Heart left ventricle (tissue), 16 donors: ENCODE data around the gene COMP. TPM values are rescaled to one million over a fixed set of nuclear protein-coding genes. Genes with fewer than 3 reads are reported as not detected.

Experiments used
- ATAC-seq, 4 donors: fragments of 200-7000 bp; cut with Tn5 transposase; one replicate each; pipeline ENCODE4 v1.9.1; 2020 to 2022; ENCODE audit warnings: moderate library complexity in 4 of 4, mild to moderate bottlenecking in 3 of 4, moderate number of reproducible peaks in 1 of 4
- DNase-seq, 5 donors: peaks; one replicate each; pipeline ENCODE4 v3.0.0-alpha.2; 2020
- H3K27ac ChIP-seq, 12 donors: fragments of 200-600 bp; sonication (generic) in 4 of 12; one replicate each; pipeline versions ENCODE4 v1.5.0 to v1.8.0; 2016 to 2022; ENCODE audit warnings: mild to moderate bottlenecking in 2 of 12
- H3K27me3 ChIP-seq, 9 donors: fragments of 200-600 bp; sonication (generic) in 2 of 9; one replicate each; pipeline versions ENCODE4 v1.5.1 to v1.8.0; 2016 to 2022; ENCODE audit warnings: mild to moderate bottlenecking in 3 of 9
- H3K36me3 ChIP-seq, 9 donors: fragments of 200-600 bp; sonication (generic) in 2 of 9; one replicate each; pipeline versions ENCODE4 v1.5.0 to v1.8.0; 2018 to 2022; ENCODE audit warnings: mild to moderate bottlenecking in 2 of 9
- H3K4me1 ChIP-seq, 12 donors: fragments of 200-600 bp; sonication (generic) in 4 of 12; one replicate each; pipeline versions ENCODE4 v1.5.0 to v1.8.0; 2016 to 2022; ENCODE audit warnings: mild to moderate bottlenecking in 3 of 12
- H3K4me3 ChIP-seq, 12 donors: fragments of 200-600 bp; sonication (generic) in 4 of 12; one replicate each; pipeline versions ENCODE4 v1.5.0 to v1.8.0; 2017 to 2022; ENCODE audit warnings: mild to moderate bottlenecking in 9 of 12, moderate library complexity in 4 of 12
- H3K9me3 ChIP-seq, 12 donors: fragments of 200-600 bp; sonication (generic) in 4 of 12; one replicate each; pipeline versions ENCODE4 v1.5.0 to v1.8.0; 2016 to 2022; ENCODE audit warnings: mild to moderate bottlenecking in 1 of 12
- POLR2A ChIP-seq, 2 donors: fragments of 450-650 bp; IDR thresholded peaks; one replicate each; pipeline ENCODE4 v1.6.1; 2017; ENCODE audit warnings: antibody characterized with exemption in 2 of 2, mild to moderate bottlenecking in 2 of 2, moderate library complexity in 2 of 2
- WGBS, 4 donors: extraction: QIAGEN DNeasy Blood & Tissue Kit in 2 of 4; methylation state at CpG; one replicate each; pipeline versions ENCODE4 v1.1.5 to v1.1.7; 2013 to 2018; 5-methylcytosine and 5-hydroxymethylcytosine counted together
- intact Hi-C, 10 donors: fragments of 100-400 bp; cut with DNase I; formaldehyde crosslinking; loops; one replicate each; pipeline versions ENCODE4 v1.11.1 to v1.14.2; 2022
- polyA plus RNA-seq, 2 donors: library from polyadenylated mRNA; stranded (reverse); fragments of 200-250 nt; gene quantifications; one replicate each; pipeline ENCODE4 v1.2.3, GENCODE V29; 2013
- total RNA-seq, 9 donors: library from RNA; depleted of rRNA in 2 of 9; stranded (reverse); fragments of >200 nt in 2 of 9; fragmentation: NEBNext Ultra II Directional in 3 of 9; extraction: Animal tissue kit (Norgen Biotek cat#: 25700) in 3 of 9; gene quantifications; one replicate each; pipeline versions ENCODE4 v1.1.0 to v1.2.4, GENCODE V29; 2016 to 2023
- TF ChIP-seq, protein P1 (sequence below), 12 donors: fragments of 200-600 bp; sonication (generic) in 4 of 12; IDR thresholded peaks; one replicate each; pipeline versions ENCODE4 v1.5.0 to v1.8.0; 2018 to 2022; ENCODE audit warnings: antibody characterized with exemption in 12 of 12, mild to moderate bottlenecking in 5 of 12
- donor health status: ischemic (EF 13 %, LVEDD 7.1; RV severe dilation, severe dysfunction).
- donor health status: healthy with polysubstance abuse.
- donor health status: DM: no; HTN: yes; CAD: no.
- donor health status: DM: no; HTN: no; CAD: no.
- donor health status: ischemic (EF 25% LVEDD 6.9; RV normal size, moderate dysfunction).
- donor health status: ischemic (EF 25% LVEDD 5.7; RV mildly dilated, moderate dysfunction).
- donor health status: healthy.
- donor health status: DM: yes; HTN: yes; CAD: no.
- donor health status: ischemic (EF 35%, LVEDD 5.7; RV mildly dilated, moderate dysfunction).
- donor health status: nonischemic (EF 11% LVEDD 7.7; RV severe dilation, severe dysfunction).
- donor health status: DM: yes; HTN: yes; CAD: no.
- donor health status: PGD.
- donor health status: ischemic (EF 29% LVEDD 5.4; RV normal size, mild dysfunction).
- donor health status: nonischemic (EF 23%, LVEDD 6.1; RV moderate dilation, normal function).

Gene COMP
- total and polyA plus RNA-seq, 11 donors: 0.11 to 2.7 (median 0.46) TPM; not detected in 1

DNA sequence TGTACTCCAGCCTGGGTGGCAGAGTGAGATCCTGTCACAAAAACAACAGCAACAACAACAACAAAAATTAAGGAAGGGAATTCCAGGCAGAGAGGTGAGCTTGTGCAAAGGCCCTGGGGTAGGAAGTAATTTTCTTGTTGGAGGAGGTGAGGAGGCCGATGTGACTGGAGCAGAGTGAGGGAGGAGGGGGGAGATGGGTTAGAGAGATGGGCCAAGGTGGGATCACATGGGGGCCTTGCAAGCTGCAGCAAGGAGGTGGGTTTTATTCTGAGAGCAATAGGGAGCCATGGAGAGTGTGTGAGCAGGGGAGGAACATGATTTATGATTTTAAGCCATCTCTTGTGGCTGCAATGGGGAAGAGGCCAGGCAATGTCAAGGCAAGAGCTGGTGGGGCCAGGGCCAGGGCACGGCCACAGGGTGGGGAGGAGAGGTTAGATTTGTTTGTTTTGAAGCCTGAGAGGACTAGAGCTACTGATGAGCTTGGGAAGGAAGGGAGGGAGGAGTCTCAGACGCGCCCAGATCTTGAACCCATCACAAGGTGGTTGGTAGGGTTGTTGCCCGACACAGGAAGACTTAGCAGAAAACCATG is 12.5 kb upstream of the COMP start:
- Histone ChIP-seq H3K27ac (no peak overlapping the region), H3K27me3 (peaks cover 0 to 19% (median 8%) of the 10 kb centered on the region in 9 donors), H3K4me3 (no peak overlapping the region), H3K4me1 (peaks cover 0 to under 1% (median 0%) of the 10 kb centered on the region in 12 donors), H3K9me3 (no peaks in the 10 kb centered on the region), H3K36me3 (no peaks in the 10 kb centered on the region)
- DNase-seq (no peak), ATAC-seq (no peak)
- intact Hi-C loops: no loop called here
- 84 to 91% (median 90%) methylated on average over 4 to 5 of the region's 5 CpGs for WGBS, 4 donors
- TF ChIP-seq POLR2A (IDR thresholded peaks at IDR 0.05): no peak
- TF ChIP-seq, protein P1, sequence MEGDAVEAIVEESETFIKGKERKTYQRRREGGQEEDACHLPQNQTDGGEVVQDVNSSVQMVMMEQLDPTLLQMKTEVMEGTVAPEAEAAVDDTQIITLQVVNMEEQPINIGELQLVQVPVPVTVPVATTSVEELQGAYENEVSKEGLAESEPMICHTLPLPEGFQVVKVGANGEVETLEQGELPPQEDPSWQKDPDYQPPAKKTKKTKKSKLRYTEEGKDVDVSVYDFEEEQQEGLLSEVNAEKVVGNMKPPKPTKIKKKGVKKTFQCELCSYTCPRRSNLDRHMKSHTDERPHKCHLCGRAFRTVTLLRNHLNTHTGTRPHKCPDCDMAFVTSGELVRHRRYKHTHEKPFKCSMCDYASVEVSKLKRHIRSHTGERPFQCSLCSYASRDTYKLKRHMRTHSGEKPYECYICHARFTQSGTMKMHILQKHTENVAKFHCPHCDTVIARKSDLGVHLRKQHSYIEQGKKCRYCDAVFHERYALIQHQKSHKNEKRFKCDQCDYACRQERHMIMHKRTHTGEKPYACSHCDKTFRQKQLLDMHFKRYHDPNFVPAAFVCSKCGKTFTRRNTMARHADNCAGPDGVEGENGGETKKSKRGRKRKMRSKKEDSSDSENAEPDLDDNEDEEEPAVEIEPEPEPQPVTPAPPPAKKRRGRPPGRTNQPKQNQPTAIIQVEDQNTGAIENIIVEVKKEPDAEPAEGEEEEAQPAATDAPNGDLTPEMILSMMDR (IDR thresholded peaks at IDR 0.05): no peak

DNA sequence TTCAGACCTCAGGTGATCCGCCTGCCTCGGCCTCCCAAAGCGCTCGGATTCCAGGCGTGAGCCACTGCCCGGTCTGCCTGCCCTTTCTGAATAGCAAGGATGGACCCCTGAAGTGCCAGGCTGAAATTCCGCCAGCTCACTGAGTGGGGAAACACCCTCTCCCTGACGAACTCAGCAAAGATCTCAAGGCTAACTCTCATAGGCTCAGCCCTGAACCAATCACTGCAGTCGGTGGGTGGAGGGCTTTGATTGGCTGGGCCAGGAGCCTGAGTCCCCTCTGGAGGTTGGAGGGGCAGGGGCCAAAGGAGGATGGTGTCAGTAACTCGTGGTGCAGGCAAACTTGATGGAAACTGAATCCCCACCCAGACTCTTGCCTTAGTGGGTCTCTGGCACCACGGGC is 11.2 kb upstream of the COMP start:
- no peak for TF ChIP-seq POLR2A (IDR thresholded peaks at IDR 0.05)
- TF ChIP-seq, protein P1 (IDR thresholded peaks at IDR 0.05): no peak
- H3K27me3 ChIP-seq: peaks cover 5 to 32% (median 11%) of the 10 kb centered on the region in 9 donors
- H3K4me1 ChIP-seq: no peaks in the 10 kb centered on the region
- intact Hi-C loops: no loop called here
- ATAC-seq: no peak
- no peak overlapping the region for H3K27ac ChIP-seq
- H3K4me3 ChIP-seq: no peak overlapping the region
- no peak for DNase-seq
- WGBS, 4 donors: 58 to 70% (median 68%) methylated on average over 11 of the region's 11 CpGs
- H3K36me3 ChIP-seq: no peaks in the 10 kb centered on the region
- H3K9me3 ChIP-seq: no peaks in the 10 kb centered on the region

DNA sequence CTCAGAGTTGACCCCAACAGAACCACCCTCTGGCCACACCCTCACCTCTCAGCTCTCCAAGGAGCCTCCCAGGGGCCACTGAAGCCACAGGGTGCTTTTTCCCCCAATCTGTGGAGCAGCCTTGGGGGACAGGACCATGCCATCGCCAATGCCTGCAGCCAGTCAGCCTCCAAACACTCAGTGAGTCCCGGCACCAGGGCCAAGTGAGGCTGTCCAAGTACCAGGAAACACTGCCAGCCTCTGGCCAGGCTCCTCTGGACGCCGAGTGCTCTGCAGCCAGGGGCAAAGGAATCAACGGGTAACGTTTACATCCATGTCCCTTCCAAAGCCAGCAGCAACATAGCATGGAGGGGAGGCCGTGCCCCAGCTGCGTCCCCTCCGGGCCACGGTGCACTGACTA is 9.5 kb upstream of the COMP start:
- H3K4me1 ChIP-seq: peaks cover 0 to 4% (median 0%) of the 10 kb centered on the region in 12 donors
- DNase-seq (no peak), ATAC-seq (no peak)
- peaks cover 6 to 49% (median 20%) of the 10 kb centered on the region in 9 donors for H3K27me3 ChIP-seq
- intact Hi-C loops: no loop called here
- H3K9me3 ChIP-seq: no peaks in the 10 kb centered on the region
- no peak overlapping the region for H3K4me3 ChIP-seq
- H3K36me3 ChIP-seq: no peaks in the 10 kb centered on the region
- TF ChIP-seq, protein P1 (IDR thresholded peaks at IDR 0.05): no peak
- TF ChIP-seq POLR2A (IDR thresholded peaks at IDR 0.05): no peak
- 75 to 79% (median 76%) methylated on average over 5 to 10 of the region's 10 CpGs for WGBS, 4 donors
- H3K27ac ChIP-seq: no peak overlapping the region

DNA sequence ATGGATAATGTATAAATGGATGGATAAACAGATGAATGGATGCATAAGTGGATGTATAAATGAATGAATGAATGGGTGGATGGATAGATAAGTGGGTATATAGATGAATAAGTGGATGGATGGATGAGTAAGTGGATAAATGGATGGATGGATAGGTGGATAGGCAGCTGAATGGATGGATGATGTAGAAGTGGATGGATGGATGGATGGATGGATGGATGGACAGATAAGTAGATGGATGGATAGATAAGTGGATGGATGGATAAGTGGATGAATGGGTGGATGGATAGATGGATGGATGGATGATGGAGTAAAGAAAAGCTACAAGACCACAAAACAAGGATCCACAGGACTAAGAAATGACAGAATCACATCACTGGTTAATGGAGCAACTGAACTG is 9.0 kb upstream of the COMP start:
- ATAC-seq (no peak), DNase-seq (no peak)
- H3K4me3 ChIP-seq: no peak overlapping the region
- peaks cover 6 to 55% (median 20%) of the 10 kb centered on the region in 9 donors for H3K27me3 ChIP-seq
- intact Hi-C loops: no loop called here
- H3K36me3 ChIP-seq: no peaks in the 10 kb centered on the region
- no peak for TF ChIP-seq POLR2A (IDR thresholded peaks at IDR 0.05)
- TF ChIP-seq, protein P1 (IDR thresholded peaks at IDR 0.05): no peak
- no peak overlapping the region for H3K27ac ChIP-seq
- peaks cover 0 to 8% (median 0%) of the 10 kb centered on the region in 12 donors for H3K4me1 ChIP-seq
- H3K9me3 ChIP-seq: no peaks in the 10 kb centered on the region
